ENCODE results near the gene ECHS1. TPM values are rescaled to one million over a fixed set of nuclear protein-coding genes. Genes with fewer than 3 reads are reported as not detected.

The ECHS1 gene
- 107 and 126 TPM in 2 replicates for polyA plus RNA-seq

GRCh38 chr10:133373174-133374090 is at the start of gene ECHS1:
ECHS1 (minus strand) TSS chr10:133373354; CDS start chr10:133373333, 21 bp downstream.

GRCh38 chr10:133394064-133394663 is 21.0 kb upstream of the ECHS1 start, which contains the start of gene MTG1:
MTG1 (plus strand) TSS chr10:133394157; CDS start chr10:133394221, 64 bp downstream.

GRCh38 chr10:133379152-133379800 is 6.1 kb upstream of the ECHS1 start, which contains the start of gene PAOX:
PAOX (plus strand) TSS chr10:133379262; CDS start chr10:133379317, 55 bp downstream.

GRCh38 chr10:133357285-133358161 is 15.6 kb downstream of the ECHS1 start, which contains the start of gene FUOM:
FUOM (minus strand) TSS chr10:133358019; CDS start chr10:133358007, 12 bp downstream.

GRCh38 chr10:133336577-133337369 is 36.4 kb downstream of the ECHS1 start, which contains the start of gene CALY:
CALY (minus strand) TSS chr10:133336896; CDS start chr10:133328989, 7,907 bp downstream.

Other genes starting within 250 kb of the ECHS1 start
- gene KNDC1, start 213.1 kb downstream of the ECHS1 start, polyA plus RNA-seq = 0.19 and 0.52 TPM in 2 replicates
- not detected in 2 replicates for gene UTF1, start 143.1 kb downstream of the ECHS1 start, polyA plus RNA-seq
- not detected in 2 replicates for gene VENTX, start 135.5 kb downstream of the ECHS1 start, polyA plus RNA-seq
- 0.11 TPM in 1 of 2 replicates, not detected in the other for gene ADAM8, start 96.5 kb downstream of the ECHS1 start, polyA plus RNA-seq
- 31.8 and 40.5 TPM in 2 replicates for gene TUBGCP2, start 64.5 kb downstream of the ECHS1 start, polyA plus RNA-seq
- gene ZNF511, start 64.4 kb downstream of the ECHS1 start, polyA plus RNA-seq = 9.9 and 13.8 TPM in 2 replicates
- 5.7 and 13.9 TPM in 2 replicates for gene CALY, start 36.5 kb downstream of the ECHS1 start, polyA plus RNA-seq
- not detected in 2 replicates for gene PRAP1, start 26.0 kb downstream of the ECHS1 start, polyA plus RNA-seq
- gene FUOM, start 15.3 kb downstream of the ECHS1 start, polyA plus RNA-seq = 2.3 TPM in 1 of 2 replicates, not detected in the other
- gene PAOX, start 5.9 kb upstream of the ECHS1 start, polyA plus RNA-seq = 0.81 and 5.3 TPM in 2 replicates
- gene MTG1, start 20.8 kb upstream of the ECHS1 start, polyA plus RNA-seq = 8.0 and 17.7 TPM in 2 replicates
- 0.51 and 0.73 TPM in 2 replicates for gene SPRN, start 51.3 kb upstream of the ECHS1 start, polyA plus RNA-seq
- gene SCART1, start 80.6 kb upstream of the ECHS1 start, polyA plus RNA-seq = 0.67 and 0.71 TPM in 2 replicates
- 22.2 and 23.8 TPM in 2 replicates for gene CYP2E1, start 154.0 kb upstream of the ECHS1 start, polyA plus RNA-seq
- 17.1 and 17.3 TPM in 2 replicates for gene SYCE1, start 192.2 kb upstream of the ECHS1 start, polyA plus RNA-seq

Data from Purkinje cell (primary cell).